ENCODE results near the gene PPP4R4.

GRCh38 chr14:94171208-94171607 lies 2.9 kb upstream of the PPP4R4 start:
- TF ChIP-seq CTCF (conservative IDR thresholded peaks at IDR 0.05; ENCODE audit: low read depth, low read length) (no peak), EZH2 (IDR thresholded peaks at IDR 0.05; ENCODE audit: borderline replicate concordance, low read depth, low read length, poor library complexity, severe bottlenecking) (no peak)
